ENCODE data around the gene PHACTR1. TPM values are rescaled to one million over a fixed set of nuclear protein-coding genes. Genes with fewer than 3 reads are reported as not detected.
A peak's percentile ranks its signal among the peaks of the same experiment; 100 is the strongest.

Gene PHACTR1
- total and polyA plus RNA-seq, 7 donors: 0.60 to 7.5 (median 3.7) TPM

- no peak overlapping the region for H3K4me3 ChIP-seq
- H3K27me3 ChIP-seq: no peaks in the 10 kb centered on the region
- no peak for DNase-seq
- WGBS, 2 donors: 84 to 87% methylated on average over 1 of the region's 1 CpG
- no peaks in the 10 kb centered on the region for H3K36me3 ChIP-seq
- H3K9me3 ChIP-seq: peaks cover 0 to 7% (median under 1%) of the 10 kb centered on the region in 4 donors
- no peak overlapping the region for H3K27ac ChIP-seq
- intact Hi-C loops (cut with DNase I): no loop called here
- no peaks in the 10 kb centered on the region for H3K4me1 ChIP-seq
- TF ChIP-seq EP300 (IDR thresholded peaks at IDR 0.05) (no peak), POLR2AphosphoS5 (IDR thresholded peaks at IDR 0.05) (no peak), POLR2A (IDR thresholded peaks at IDR 0.05) (no peak), CTCF (IDR thresholded peaks at IDR 0.05) (no peak)
Measured at GRCh38 chr6:12841619-12842018, 125.1 kb downstream of the PHACTR1 start.

GRCh38 chr6:12842114-12842513, 125.5 kb downstream of the PHACTR1 start:
- no peak for DNase-seq
- TF ChIP-seq POLR2A (IDR thresholded peaks at IDR 0.05): no peak
- TF ChIP-seq CTCF (IDR thresholded peaks at IDR 0.05): no peak
- TF ChIP-seq POLR2AphosphoS5 (IDR thresholded peaks at IDR 0.05): no peak
- no peak for TF ChIP-seq EP300 (IDR thresholded peaks at IDR 0.05)
- H3K27ac ChIP-seq: no peak overlapping the region
- intact Hi-C loops (cut with DNase I): no loop called here
- H3K4me3 ChIP-seq: no peak overlapping the region
- no peaks in the 10 kb centered on the region for H3K36me3 ChIP-seq
- H3K9me3 ChIP-seq: peaks cover 0 to 7% (median under 1%) of the 10 kb centered on the region in 4 donors
- H3K27me3 ChIP-seq: no peaks in the 10 kb centered on the region
- H3K4me1 ChIP-seq: no peaks in the 10 kb centered on the region

DNA sequence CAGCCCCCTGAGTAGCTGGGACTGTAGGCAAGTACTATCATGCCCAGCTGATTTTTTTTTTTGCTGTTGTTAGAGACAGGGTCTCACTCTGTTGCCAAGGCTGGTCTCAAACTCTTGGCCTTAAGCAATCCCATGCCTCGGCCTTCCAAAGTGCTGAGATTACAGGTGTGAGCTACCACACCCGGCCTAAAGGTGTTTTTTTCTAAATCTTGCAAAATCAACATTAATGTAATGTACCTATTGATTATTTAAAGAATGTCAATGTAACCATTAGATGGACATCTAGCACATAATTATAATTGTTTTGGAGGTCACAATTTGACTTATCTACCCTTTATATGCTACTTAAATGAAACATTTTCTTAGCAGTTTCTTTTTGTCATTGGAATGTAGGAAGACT, 126.1 kb downstream of the PHACTR1 start:
- no peak for DNase-seq

DNA sequence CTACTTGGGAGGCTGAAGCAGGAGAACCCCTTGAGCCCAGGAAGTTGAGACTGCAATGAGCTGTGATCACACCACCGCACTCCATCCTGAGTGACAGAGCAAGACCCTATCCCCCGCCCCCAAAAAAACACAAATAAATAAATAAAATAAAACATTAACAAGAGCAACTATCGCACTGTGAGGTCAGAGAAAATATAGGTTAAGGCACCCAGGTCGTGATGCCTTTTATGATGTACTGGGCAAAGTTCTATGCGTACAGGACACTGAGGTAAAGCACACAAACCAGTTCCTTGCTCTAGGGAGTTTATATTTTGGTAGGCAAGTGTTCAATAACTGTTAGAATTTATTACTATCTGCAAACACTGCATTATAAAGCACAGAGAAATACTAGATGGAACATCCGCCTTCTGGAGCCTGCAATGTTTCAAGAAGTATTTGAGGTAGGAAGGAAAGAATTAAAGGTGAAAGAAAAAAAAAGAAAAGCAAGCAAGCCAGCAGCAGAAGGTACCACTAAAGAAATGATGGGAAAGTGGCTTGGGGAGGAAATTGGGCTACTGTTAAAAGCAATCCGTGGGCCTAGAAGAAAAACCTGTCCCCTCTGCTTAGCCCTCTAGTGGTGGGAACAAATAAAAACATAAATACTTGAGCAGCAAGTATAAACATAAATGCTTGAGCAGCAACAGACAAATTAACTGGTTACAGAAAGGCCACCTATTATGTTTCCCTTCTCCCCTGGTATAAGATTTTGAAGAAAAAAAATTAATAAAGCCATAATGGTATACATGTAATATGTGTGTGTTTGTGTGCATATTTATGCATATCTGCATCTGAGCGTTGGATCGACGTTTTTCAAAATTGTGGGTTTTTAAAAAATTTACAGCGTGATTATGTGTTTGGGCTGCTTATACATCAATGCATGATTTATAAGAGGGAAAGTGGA, 128.0 kb downstream of the PHACTR1 start:
- no peaks in the 10 kb centered on the region for H3K36me3 ChIP-seq
- no peaks in the 10 kb centered on the region for H3K9me3 ChIP-seq
- TF ChIP-seq POLR2AphosphoS5 (IDR thresholded peaks at IDR 0.05) (no peak), POLR2A (IDR thresholded peaks at IDR 0.05) (no peak), EP300 (IDR thresholded peaks at IDR 0.05) (no peak), CTCF (IDR thresholded peaks at IDR 0.05) (peak in 2 of 4 experiments; percentile 15 to 28)
- H3K4me1 ChIP-seq: no peaks in the 10 kb centered on the region
- DNase-seq: no peak
- no peak overlapping the region for H3K4me3 ChIP-seq
- intact Hi-C loops (cut with DNase I): no loop called here
- H3K27ac ChIP-seq: no peak overlapping the region
- 56 to 74% methylated on average over 11 of the region's 11 CpGs for WGBS, 2 donors
- H3K27me3 ChIP-seq: no peaks in the 10 kb centered on the region

More for the DNA sequence above, 126.1 kb downstream of the PHACTR1 start:
- TF ChIP-seq POLR2A (IDR thresholded peaks at IDR 0.05) (no peak), CTCF (IDR thresholded peaks at IDR 0.05) (no peak), EP300 (IDR thresholded peaks at IDR 0.05) (no peak), POLR2AphosphoS5 (IDR thresholded peaks at IDR 0.05) (no peak)
- no peak overlapping the region for H3K27ac ChIP-seq
- intact Hi-C loops (cut with DNase I): no loop called here
- H3K9me3 ChIP-seq: peaks cover 0 to 5% (median under 1%) of the 10 kb centered on the region in 4 donors
- H3K4me1 ChIP-seq: no peaks in the 10 kb centered on the region
- no peaks in the 10 kb centered on the region for H3K27me3 ChIP-seq
- 73 to 84% methylated on average over 2 of the region's 2 CpGs for WGBS, 2 donors
- H3K36me3 ChIP-seq: no peaks in the 10 kb centered on the region
- no peak overlapping the region for H3K4me3 ChIP-seq
